PFSK-1 (cell line): ENCODE data around the gene FCRLB.

Experiments
- FOXP2 ChIP-seq: optimal IDR thresholded peaks from 2 replicates; pipeline ENCODE3; 2011; ENCODE audit warnings: borderline replicate concordance, control low read depth, inconsistent platforms; ENCODE audit not compliant: insufficient read depth; ENCODE audit errors: extremely low read length, extremely low read depth
- POLR2AphosphoS5 ChIP-seq: IDR thresholded peaks from 2 replicates; pipeline ENCODE4 v1.6.1; 2012; ENCODE audit warnings: low read depth, mild to moderate bottlenecking, control low read depth, low read length, moderate library complexity
- REST ChIP-seq, 2 experiments: IDR thresholded peaks; 2 replicates each; pipeline versions ENCODE4 v1.6.1 to v1.8.0; 2011 to 2012; ENCODE audit warnings: low read depth in 2 of 2, low read length in 2 of 2, control low read depth in 1 of 2, inconsistent platforms in 1 of 2, mild to moderate bottlenecking in 1 of 2, moderate library complexity in 1 of 2; ENCODE audit not compliant: insufficient read depth in 1 of 2
- SIN3A ChIP-seq: IDR thresholded peaks from 2 replicates; pipeline ENCODE4 v1.6.1; 2012; ENCODE audit warnings: mild to moderate bottlenecking, low read length, moderate library complexity, borderline replicate concordance; ENCODE audit not compliant: insufficient read depth
- TAF1 ChIP-seq: IDR thresholded peaks from 2 replicates; pipeline ENCODE4 v1.6.1; 2012; ENCODE audit warnings: low read length, control low read depth, borderline replicate concordance; ENCODE audit not compliant: insufficient read depth

The FCRLB gene

GRCh38 chr1:161706482-161707347 is 14.6 kb upstream of the FCRLB start, which contains the start of gene FCRLA:
Gene FCRLA (plus strand): TSS chr1:161707229. CDS start chr1:161707265, 36 bp downstream.
- no peak for TF ChIP-seq POLR2AphosphoS5
- TF ChIP-seq REST (IDR thresholded peaks at IDR 0.05; ENCODE audit: insufficient read depth in 1 of 2, low read depth in 2 of 2, low read length in 2 of 2), result no peak
- no peak for TF ChIP-seq SIN3A
- TF ChIP-seq FOXP2, result no peak
- TF ChIP-seq TAF1, result no peak

- TF ChIP-seq SIN3A (no peak), TAF1 (no peak), REST (IDR thresholded peaks at IDR 0.05; ENCODE audit: insufficient read depth in 1 of 2, low read depth in 2 of 2, low read length in 2 of 2) (no peak), FOXP2 (no peak), POLR2AphosphoS5 (no peak)
Observed at GRCh38 chr1:161707503-161707902, 13.8 kb upstream of the FCRLB start.

GRCh38 chr1:161709373-161709772 is 12.0 kb upstream of the FCRLB start:
- TF ChIP-seq FOXP2 (no peak), SIN3A (no peak), REST (IDR thresholded peaks at IDR 0.05; ENCODE audit: insufficient read depth in 1 of 2, low read depth in 2 of 2, low read length in 2 of 2) (no peak), TAF1 (no peak), POLR2AphosphoS5 (no peak)

DNA sequence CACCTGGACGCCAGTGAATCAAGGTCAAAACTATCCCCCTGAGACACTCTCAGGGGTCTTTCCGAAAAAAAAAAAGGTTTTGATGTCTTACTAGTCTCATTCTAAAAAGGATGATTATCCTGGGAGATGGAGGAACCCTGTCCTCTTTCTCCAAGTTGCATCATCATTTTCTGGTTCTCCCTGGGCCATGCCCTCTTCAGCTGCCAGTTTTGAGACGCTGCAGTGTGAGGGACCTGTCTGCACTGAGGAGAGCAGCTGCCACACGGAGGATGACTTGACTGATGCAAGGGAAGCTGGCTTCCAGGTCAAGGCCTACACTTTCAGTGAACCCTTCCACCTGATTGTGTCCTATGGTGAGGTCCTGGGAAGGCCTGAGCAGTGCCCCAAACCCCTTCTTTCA is 10.8 kb upstream of the FCRLB start:
- TF ChIP-seq SIN3A (no peak), REST (IDR thresholded peaks at IDR 0.05; ENCODE audit: insufficient read depth in 1 of 2, low read depth in 2 of 2, low read length in 2 of 2) (no peak), TAF1 (no peak), FOXP2 (no peak), POLR2AphosphoS5 (no peak)
